Lung (tissue), 12 donors: ENCODE data around the gene MYMK. TPM values are rescaled to one million over a fixed set of nuclear protein-coding genes. Genes with fewer than 3 reads are reported as not detected.

Experiments used
- ATAC-seq: fragments of 200-7000 bp; cut with Tn5 transposase; one replicate; pipeline ENCODE4 v1.9.1; 2020; ENCODE audit warnings: moderate number of reproducible peaks; ENCODE audit not compliant: insufficient read depth, low FRiP score
- DNase-seq, 3 donors: peaks; one replicate each; pipeline ENCODE4 v3.0.0-alpha.2; 2013 to 2017
- H3K27ac ChIP-seq, 2 donors: one replicate each; pipeline ENCODE4 v1.5.1; 2013; ENCODE audit warnings: mild to moderate bottlenecking in 2 of 2, moderate library complexity in 2 of 2, control low read depth in 1 of 2, inconsistent platforms in 1 of 2, low read depth in 1 of 2, low read length in 1 of 2
- H3K27me3 ChIP-seq, 3 donors: one replicate each; pipeline ENCODE4 v1.5.1; 2013; ENCODE audit warnings: low read length in 2 of 3; ENCODE audit not compliant: control insufficient read depth in 3 of 3, insufficient read depth in 3 of 3
- H3K36me3 ChIP-seq, 4 donors: one replicate each; pipeline ENCODE4 v1.5.1; 2013; ENCODE audit warnings: low read length in 4 of 4, mild to moderate bottlenecking in 1 of 4, moderate library complexity in 1 of 4; ENCODE audit not compliant: control insufficient read depth in 4 of 4, insufficient read depth in 4 of 4
- H3K4me1 ChIP-seq, 5 donors: one replicate each; pipeline ENCODE4 v1.5.1; 2013; ENCODE audit warnings: low read length in 5 of 5, mild to moderate bottlenecking in 2 of 5, moderate library complexity in 1 of 5; ENCODE audit not compliant: control insufficient read depth in 5 of 5, insufficient read depth in 5 of 5
- H3K4me3 ChIP-seq: one replicate; pipeline ENCODE4 v1.5.1; 2013; ENCODE audit warnings: mild to moderate bottlenecking, control low read depth, moderate library complexity
- H3K9ac ChIP-seq, 2 donors: one replicate each; pipeline ENCODE4 v1.5.1; 2013; ENCODE audit warnings: low read length in 2 of 2, control low read depth in 1 of 2; ENCODE audit not compliant: insufficient read depth in 1 of 2
- H3K9me3 ChIP-seq, 4 donors: one replicate each; pipeline ENCODE4 v1.5.1; 2013; ENCODE audit warnings: low read length in 3 of 4, mild to moderate bottlenecking in 1 of 4, moderate library complexity in 1 of 4; ENCODE audit not compliant: control insufficient read depth in 4 of 4, insufficient read depth in 3 of 4
- CTCF ChIP-seq: IDR thresholded peaks from 2 replicates; pipeline ENCODE4 v1.5.1; 2012; ENCODE audit warnings: mild to moderate bottlenecking; ENCODE audit errors: control extremely low read depth, extremely low read depth
- WGBS, 2 donors: extraction: QIAGEN DNeasy Blood & Tissue Kit; methylation state at CpG; one replicate each; pipeline ENCODE4 v1.1.7; 2013; 5-methylcytosine and 5-hydroxymethylcytosine counted together
- polyA plus RNA-seq, 2 donors: library from polyadenylated mRNA; stranded (reverse); fragments of 200-250 nt; gene quantifications; one replicate each; pipeline ENCODE4 v1.2.1, GENCODE V29; 2013
- total RNA-seq, 2 donors: library from RNA; depleted of rRNA in 1 of 2; stranded (reverse); fragments of >200 nt in 1 of 2; gene quantifications; one replicate each; pipeline ENCODE4 v1.2.1, GENCODE V29; 2014 to 2021
- donor health status: control.
- donor health status: control.
- donor health status: Bipolar disorder and iron deficiency.
- donor health status: healthy.
- donor health status: DM: yes; HTN: yes; CAD: no.

MYMK gene
- total and polyA plus RNA-seq, 4 donors = not detected

- no peaks in the 10 kb centered on the region for H3K27me3 ChIP-seq
- no peak for ATAC-seq
These were observed 5.1 kb downstream of the MYMK start for GRCh38 chr9:133519693-133520092.

GRCh38 chr9:133518706-133519449 lies 5.9 kb downstream of the MYMK start:
- Histone ChIP-seq H3K36me3 (no peaks in the 10 kb centered on the region), H3K9me3 (no peaks in the 10 kb centered on the region), H3K9ac (no peak overlapping the region), H3K4me3 (no peak overlapping the region), H3K27me3 (no peaks in the 10 kb centered on the region), H3K4me1 (peaks cover 0 to 49% (median 8%) of the 10 kb centered on the region in 5 donors), H3K27ac (no peak overlapping the region)
- no peak for ATAC-seq
- 87 to 93% methylated on average over 27 of the region's 27 CpGs for WGBS, 2 donors
- TF ChIP-seq CTCF = no peak
- DNase-seq = peak; percentile 81 to 90 (median 89)

More at GRCh38 chr9:133519693-133520092, 5.1 kb downstream of the MYMK start:
- WGBS, 2 donors = 70 to 78% methylated on average over 7 of the region's 7 CpGs
- no peak overlapping the region for H3K9ac ChIP-seq
- no peaks in the 10 kb centered on the region for H3K9me3 ChIP-seq
- H3K27ac ChIP-seq = no peak overlapping the region
- TF ChIP-seq CTCF = no peak
- DNase-seq = no peak
- H3K36me3 ChIP-seq = no peaks in the 10 kb centered on the region
- no peak overlapping the region for H3K4me3 ChIP-seq
- H3K4me1 ChIP-seq = peaks cover 0 to 45% (median 4%) of the 10 kb centered on the region in 5 donors

- Histone ChIP-seq H3K9me3 (no peaks in the 10 kb centered on the region), H3K9ac (no peak overlapping the region), H3K36me3 (no peaks in the 10 kb centered on the region), H3K27me3 (no peaks in the 10 kb centered on the region), H3K4me3 (no peak overlapping the region), H3K4me1 (peaks cover 0 to 56% (median 9%) of the 10 kb centered on the region in 5 donors), H3K27ac (no peak overlapping the region)
- DNase-seq (no peak), ATAC-seq (no peak)
- WGBS, 2 donors = 82 to 91% methylated on average over 5 of the region's 5 CpGs
- no peak for TF ChIP-seq CTCF
These were observed 6.6 kb downstream of the MYMK start for GRCh38 chr9:133518200-133518599.
